Activated CD4-positive, alpha-beta T cell treated with anti-CD3 and anti-CD28 coated beads for 36 hours (primary cell): ENCODE measurements around the gene SEC16A. TPM values are rescaled to one million over a fixed set of nuclear protein-coding genes. Genes with fewer than 3 reads are reported as not detected.

Experiments used
- ATAC-seq: fragments of 200-7000 bp; cut with Tn5 transposase; one replicate; pipeline ENCODE4 v1.10.0; 2021; ENCODE audit warnings: mild to moderate bottlenecking, moderate library complexity
- CTCF ChIA-PET: fragments of 350-600 bp; sonication (Branson Sonifier 250); formaldehyde crosslinking; loops from one replicate; lab custom pipeline; 2021; ENCODE audit warnings: antibody characterized with exemption; lab: Charles Lee
- POLR2A ChIA-PET: fragments of 350-600 bp; sonication (Branson Sonifier 250); formaldehyde crosslinking; loops from one replicate; lab custom pipeline; 2021; ENCODE audit warnings: antibody characterized with exemption, inconsistent platforms; lab: Charles Lee
- DNase-seq: peaks from one replicate; pipeline ENCODE4 v3.0.0-alpha.2; 2020
- H3K27ac Mint-ChIP-seq: one replicate; pipeline ENCODE4 v1.8.0; 2021; ENCODE audit warnings: mixed read lengths
- H3K27me3 Mint-ChIP-seq: one replicate; pipeline ENCODE4 v1.8.0; 2021; ENCODE audit warnings: mixed read lengths
- H3K36me3 Mint-ChIP-seq: one replicate; pipeline ENCODE4 v1.8.0; 2021; ENCODE audit warnings: low read depth, mixed read lengths
- H3K4me1 Mint-ChIP-seq: one replicate; pipeline ENCODE4 v1.8.0; 2021; ENCODE audit warnings: mixed read lengths
- H3K4me3 Mint-ChIP-seq: one replicate; pipeline ENCODE4 v1.8.0; 2021; ENCODE audit warnings: mild to moderate bottlenecking, moderate library complexity, mixed read lengths
- H3K9me3 Mint-ChIP-seq: one replicate; pipeline ENCODE4 v1.8.0; 2021; ENCODE audit warnings: low read depth, mixed read lengths
- intact Hi-C, 2 experiments: fragments of 100-400 bp; cut with DNase I in 1 of 2; cut with micrococcal nuclease in 1 of 2; formaldehyde crosslinking; loops; one replicate each; pipeline versions ENCODE4 v1.14.2 to v1.15.1; 2022 to 2024; cut with DNase I, micrococcal nuclease
- total RNA-seq, 2 experiments: library from RNA; stranded (reverse); gene quantifications; one replicate each; pipeline ENCODE4 v1.2.3, GENCODE V29; 2021

SEC16A gene
- total RNA-seq, 2 experiments from 2014 or later: 62.7 TPM

GRCh38 chr9:136489731-136490130 lies 6.9 kb upstream of the SEC16A start:
- Mint-ChIP-seq H3K36me3 (no peaks in the 10 kb centered on the region), H3K27ac (no peak overlapping the region), H3K4me3 (no peak overlapping the region), H3K4me1 (peaks cover 2% of the 10 kb centered on the region), H3K9me3 (no peaks in the 10 kb centered on the region), H3K27me3 (no peaks in the 10 kb centered on the region)
- POLR2A ChIA-PET: no interaction called here
- CTCF ChIA-PET: interaction anchor here (1.9 to 6.4 kb wide), 3 partner anchors 50 to 155 kb away, joined by 8 to 35 read pairs (median 13); no protein-coding TSS in a partner anchor
- DNase-seq: no peak
- ATAC-seq: no peak
- intact Hi-C loops: no loop called here

- POLR2A ChIA-PET: interaction anchor here (0.6 kb wide), 1 partner anchor 859 kb away, joined by 9 read pairs; no protein-coding TSS in a partner anchor
- H3K27me3 Mint-ChIP-seq: no peaks in the 10 kb centered on the region
- intact Hi-C loops: loop anchor here (1.0 kb wide), 2 partner anchors 142 to 143 kb away; no protein-coding TSS in a partner anchor
- peaks cover 4% of the 10 kb centered on the region for H3K4me1 Mint-ChIP-seq
- no peak overlapping the region for H3K27ac Mint-ChIP-seq
- CTCF ChIA-PET: interaction anchor here (0.7 to 6.4 kb wide), 13 partner anchors 24 to 241 kb away, joined by 3 to 61 read pairs (median 5); no protein-coding TSS in a partner anchor
- H3K9me3 Mint-ChIP-seq: no peaks in the 10 kb centered on the region
- H3K4me3 Mint-ChIP-seq: no peak overlapping the region
- peak; percentile 86 for DNase-seq
- peak; percentile 46 for ATAC-seq
- no peaks in the 10 kb centered on the region for H3K36me3 Mint-ChIP-seq
Measured at GRCh38 chr9:136488247-136489214, 5.7 kb upstream of the SEC16A start.

- CTCF ChIA-PET: interaction anchor here (0.6 to 6.4 kb wide), 10 partner anchors 52 to 620 kb away, joined by 3 to 61 read pairs (median 6); no protein-coding TSS in a partner anchor
- Mint-ChIP-seq H3K36me3 (peaks cover 2% of the 10 kb centered on the region), H3K4me1 (peaks cover 4% of the 10 kb centered on the region), H3K9me3 (no peaks in the 10 kb centered on the region), H3K4me3 (no peak overlapping the region), H3K27ac (no peak overlapping the region), H3K27me3 (no peaks in the 10 kb centered on the region)
- DNase-seq (no peak), ATAC-seq (no peak)
- intact Hi-C loops: loop anchor here (1.0 kb wide), 2 partner anchors 143 to 144 kb away; no protein-coding TSS in a partner anchor
- POLR2A ChIA-PET: no interaction called here
Measured at GRCh38 chr9:136487672-136488071, 4.8 kb upstream of the SEC16A start.

- POLR2A ChIA-PET: no interaction called here
- CTCF ChIA-PET: interaction anchor here (0.5 to 6.4 kb wide), 11 partner anchors 53 to 462 kb away, joined by 3 to 61 read pairs (median 6); no protein-coding TSS in a partner anchor
- H3K9me3 Mint-ChIP-seq: no peaks in the 10 kb centered on the region
Measured at GRCh38 chr9:136486823-136487620, 4.2 kb upstream of the SEC16A start.

GRCh38 chr9:136486131-136486530 lies 3.3 kb upstream of the SEC16A start:
- ATAC-seq (no peak), DNase-seq (no peak)
- POLR2A ChIA-PET: no interaction called here
- Mint-ChIP-seq H3K36me3 (peaks cover 10% of the 10 kb centered on the region), H3K4me1 (peaks cover 16% of the 10 kb centered on the region), H3K4me3 (no peak overlapping the region), H3K27me3 (no peaks in the 10 kb centered on the region), H3K27ac (no peak overlapping the region), H3K9me3 (no peaks in the 10 kb centered on the region)
- intact Hi-C loops: no loop called here
- CTCF ChIA-PET: interaction anchor here (0.5 to 6.4 kb wide), 11 partner anchors 42 to 610 kb away, joined by 3 to 61 read pairs (median 6); no protein-coding TSS in a partner anchor

More at GRCh38 chr9:136486823-136487620, 4.2 kb upstream of the SEC16A start:
- H3K27me3 Mint-ChIP-seq: no peaks in the 10 kb centered on the region
- H3K27ac Mint-ChIP-seq: no peak overlapping the region
- H3K4me3 Mint-ChIP-seq: no peak overlapping the region
- H3K36me3 Mint-ChIP-seq: peaks cover 5% of the 10 kb centered on the region
- H3K4me1 Mint-ChIP-seq: peaks cover 7% of the 10 kb centered on the region
- ATAC-seq: no peak
- no peak for DNase-seq
- intact Hi-C loops: no loop called here

- H3K36me3 Mint-ChIP-seq: peaks cover 10% of the 10 kb centered on the region
- peak; percentile 15 for ATAC-seq
- ChIA-PET CTCF (interaction anchor here (0.6 to 6.4 kb wide), 17 partner anchors 10 to 610 kb away, joined by 3 to 61 read pairs (median 4); no protein-coding TSS in a partner anchor), POLR2A (interaction anchor here (0.6 kb wide), 1 partner anchor 463 kb away, joined by 3 read pairs; no protein-coding TSS in a partner anchor)
- intact Hi-C loops: loop anchor here (1.0 kb wide), 2 partner anchors 159 to 209 kb away; no protein-coding TSS in a partner anchor
- no peaks in the 10 kb centered on the region for H3K9me3 Mint-ChIP-seq
- H3K27ac Mint-ChIP-seq: no peak overlapping the region
- DNase-seq: peak; percentile 92
- peak overlapping the region; percentile 46 for H3K4me3 Mint-ChIP-seq
- H3K4me1 Mint-ChIP-seq: peaks cover 20% of the 10 kb centered on the region
- H3K27me3 Mint-ChIP-seq: no peaks in the 10 kb centered on the region
Measured at GRCh38 chr9:136485049-136486045, 2.5 kb upstream of the SEC16A start.

GRCh38 chr9:136484153-136485048 lies 1.6 kb upstream of the SEC16A start:
- peak; percentile 31 for DNase-seq
- peaks cover 26% of the 10 kb centered on the region for H3K4me1 Mint-ChIP-seq
- intact Hi-C loops: loop anchor here (1.0 to 5.0 kb wide), 4 partner anchors 160 to 1133 kb away; partner anchors contain the start of gene EHMT1 (in 1 of the 2)
- H3K36me3 Mint-ChIP-seq: peaks cover 14% of the 10 kb centered on the region
- no peaks in the 10 kb centered on the region for H3K9me3 Mint-ChIP-seq
- ChIA-PET POLR2A (interaction anchor here (0.6 kb wide), 1 partner anchor 464 kb away, joined by 3 read pairs; no protein-coding TSS in a partner anchor), CTCF (interaction anchor here (0.7 to 6.4 kb wide), 12 partner anchors 11 to 241 kb away, joined by 3 to 61 read pairs (median 4); no protein-coding TSS in a partner anchor)
- no peak for ATAC-seq
- H3K27me3 Mint-ChIP-seq: no peaks in the 10 kb centered on the region
- peak overlapping the region; percentile 46 for H3K4me3 Mint-ChIP-seq
- H3K27ac Mint-ChIP-seq: no peak overlapping the region

- Mint-ChIP-seq H3K36me3 (peaks cover 19% of the 10 kb centered on the region), H3K27me3 (no peaks in the 10 kb centered on the region), H3K27ac (peak overlapping the region; percentile 92), H3K4me3 (peak overlapping the region; percentile 97), H3K4me1 (peaks cover 32% of the 10 kb centered on the region), H3K9me3 (no peaks in the 10 kb centered on the region)
- ATAC-seq (peak; percentile 67), DNase-seq (peak; percentile 98)
- ChIA-PET POLR2A (no interaction called here), CTCF (interaction anchor here (0.7 to 6.1 kb wide), 8 partner anchors 45 to 241 kb away, joined by 3 to 61 read pairs (median 8); no protein-coding TSS in a partner anchor)
- intact Hi-C loops: loop anchor here (1.0 to 5.0 kb wide), 29 partner anchors 44 to 1134 kb away; partner anchors contain the start of genes ENTR1 (in 2 of the 2), INPP5E (in 2 of the 2), NOTCH1 (in 2 of the 2) and PMPCA (in 2 of the 2)
Measured at GRCh38 chr9:136483589-136484152, 831 bp upstream of the SEC16A start.
